Measurements from ENCODE around the gene HECW1. TPM values are rescaled to one million over a fixed set of nuclear protein-coding genes. Genes with fewer than 3 reads are reported as not detected.

The HECW1 gene
- total and polyA plus RNA-seq, 10 of the 15 experiments (the other 5 are each of a cell fraction or from before 2014, with no cell fraction given), result under 0.01 to 0.31 (median 0.04) TPM; not detected in 3

- TF ChIP-seq KDM1A (IDR thresholded peaks at IDR 0.05; ENCODE audit: borderline replicate concordance), result no peak
- TF ChIP-seq, protein P1, sequence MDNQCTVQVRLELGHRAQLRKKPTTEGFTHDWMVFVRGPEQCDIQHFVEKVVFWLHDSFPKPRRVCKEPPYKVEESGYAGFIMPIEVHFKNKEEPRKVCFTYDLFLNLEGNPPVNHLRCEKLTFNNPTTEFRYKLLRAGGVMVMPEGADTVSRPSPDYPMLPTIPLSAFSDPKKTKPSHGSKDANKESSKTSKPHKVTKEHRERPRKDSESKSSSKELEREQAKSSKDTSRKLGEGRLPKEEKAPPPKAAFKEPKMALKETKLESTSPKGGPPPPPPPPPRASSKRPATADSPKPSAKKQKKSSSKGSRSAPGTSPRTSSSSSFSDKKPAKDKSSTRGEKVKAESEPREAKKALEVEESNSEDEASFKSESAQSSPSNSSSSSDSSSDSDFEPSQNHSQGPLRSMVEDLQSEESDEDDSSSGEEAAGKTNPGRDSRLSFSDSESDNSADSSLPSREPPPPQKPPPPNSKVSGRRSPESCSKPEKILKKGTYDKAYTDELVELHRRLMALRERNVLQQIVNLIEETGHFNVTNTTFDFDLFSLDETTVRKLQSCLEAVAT (IDR thresholded peaks at IDR 0.05), result peak; percentile 46; the same call in 1 of the 2 replicates
- TF ChIP-seq, protein P2, sequence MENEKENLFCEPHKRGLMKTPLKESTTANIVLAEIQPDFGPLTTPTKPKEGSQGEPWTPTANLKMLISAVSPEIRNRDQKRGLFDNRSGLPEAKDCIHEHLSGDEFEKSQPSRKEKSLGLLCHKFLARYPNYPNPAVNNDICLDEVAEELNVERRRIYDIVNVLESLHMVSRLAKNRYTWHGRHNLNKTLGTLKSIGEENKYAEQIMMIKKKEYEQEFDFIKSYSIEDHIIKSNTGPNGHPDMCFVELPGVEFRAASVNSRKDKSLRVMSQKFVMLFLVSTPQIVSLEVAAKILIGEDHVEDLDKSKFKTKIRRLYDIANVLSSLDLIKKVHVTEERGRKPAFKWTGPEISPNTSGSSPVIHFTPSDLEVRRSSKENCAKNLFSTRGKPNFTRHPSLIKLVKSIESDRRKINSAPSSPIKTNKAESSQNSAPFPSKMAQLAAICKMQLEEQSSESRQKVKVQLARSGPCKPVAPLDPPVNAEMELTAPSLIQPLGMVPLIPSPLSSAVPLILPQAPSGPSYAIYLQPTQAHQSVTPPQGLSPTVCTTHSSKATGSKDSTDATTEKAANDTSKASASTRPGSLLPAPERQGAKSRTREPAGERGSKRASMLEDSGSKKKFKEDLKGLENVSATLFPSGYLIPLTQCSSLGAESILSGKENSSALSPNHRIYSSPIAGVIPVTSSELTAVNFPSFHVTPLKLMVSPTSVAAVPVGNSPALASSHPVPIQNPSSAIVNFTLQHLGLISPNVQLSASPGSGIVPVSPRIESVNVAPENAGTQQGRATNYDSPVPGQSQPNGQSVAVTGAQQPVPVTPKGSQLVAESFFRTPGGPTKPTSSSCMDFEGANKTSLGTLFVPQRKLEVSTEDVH (IDR thresholded peaks at IDR 0.05; ENCODE audit: low read depth, partially characterized antibody), result no peak
- TF ChIP-seq CBFB (IDR thresholded peaks at IDR 0.05; ENCODE audit: low read depth), result no peak
- TF ChIP-seq LARP7 (IDR thresholded peaks at IDR 0.05), result 0 out of 2 replicates have a peak, but pooled peaks have one; percentile 47
- TF ChIP-seq ZNF24 (IDR thresholded peaks at IDR 0.05), result no peak
- peak; percentile 32; the same call in 1 of the 2 replicates for TF ChIP-seq IKZF1 (conservative IDR thresholded peaks at IDR 0.05)
- peak; percentile 49; the same call in 1 of the 2 replicates for TF ChIP-seq POLR2AphosphoS5 (IDR thresholded peaks at IDR 0.05; ENCODE audit: low read length)
- TF ChIP-seq, protein P3, sequence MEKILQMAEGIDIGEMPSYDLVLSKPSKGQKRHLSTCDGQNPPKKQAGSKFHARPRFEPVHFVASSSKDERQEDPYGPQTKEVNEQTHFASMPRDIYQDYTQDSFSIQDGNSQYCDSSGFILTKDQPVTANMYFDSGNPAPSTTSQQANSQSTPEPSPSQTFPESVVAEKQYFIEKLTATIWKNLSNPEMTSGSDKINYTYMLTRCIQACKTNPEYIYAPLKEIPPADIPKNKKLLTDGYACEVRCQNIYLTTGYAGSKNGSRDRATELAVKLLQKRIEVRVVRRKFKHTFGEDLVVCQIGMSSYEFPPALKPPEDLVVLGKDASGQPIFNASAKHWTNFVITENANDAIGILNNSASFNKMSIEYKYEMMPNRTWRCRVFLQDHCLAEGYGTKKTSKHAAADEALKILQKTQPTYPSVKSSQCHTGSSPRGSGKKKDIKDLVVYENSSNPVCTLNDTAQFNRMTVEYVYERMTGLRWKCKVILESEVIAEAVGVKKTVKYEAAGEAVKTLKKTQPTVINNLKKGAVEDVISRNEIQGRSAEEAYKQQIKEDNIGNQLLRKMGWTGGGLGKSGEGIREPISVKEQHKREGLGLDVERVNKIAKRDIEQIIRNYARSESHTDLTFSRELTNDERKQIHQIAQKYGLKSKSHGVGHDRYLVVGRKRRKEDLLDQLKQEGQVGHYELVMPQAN (conservative IDR thresholded peaks at IDR 0.05), result no peak
- TF ChIP-seq, protein P4, sequence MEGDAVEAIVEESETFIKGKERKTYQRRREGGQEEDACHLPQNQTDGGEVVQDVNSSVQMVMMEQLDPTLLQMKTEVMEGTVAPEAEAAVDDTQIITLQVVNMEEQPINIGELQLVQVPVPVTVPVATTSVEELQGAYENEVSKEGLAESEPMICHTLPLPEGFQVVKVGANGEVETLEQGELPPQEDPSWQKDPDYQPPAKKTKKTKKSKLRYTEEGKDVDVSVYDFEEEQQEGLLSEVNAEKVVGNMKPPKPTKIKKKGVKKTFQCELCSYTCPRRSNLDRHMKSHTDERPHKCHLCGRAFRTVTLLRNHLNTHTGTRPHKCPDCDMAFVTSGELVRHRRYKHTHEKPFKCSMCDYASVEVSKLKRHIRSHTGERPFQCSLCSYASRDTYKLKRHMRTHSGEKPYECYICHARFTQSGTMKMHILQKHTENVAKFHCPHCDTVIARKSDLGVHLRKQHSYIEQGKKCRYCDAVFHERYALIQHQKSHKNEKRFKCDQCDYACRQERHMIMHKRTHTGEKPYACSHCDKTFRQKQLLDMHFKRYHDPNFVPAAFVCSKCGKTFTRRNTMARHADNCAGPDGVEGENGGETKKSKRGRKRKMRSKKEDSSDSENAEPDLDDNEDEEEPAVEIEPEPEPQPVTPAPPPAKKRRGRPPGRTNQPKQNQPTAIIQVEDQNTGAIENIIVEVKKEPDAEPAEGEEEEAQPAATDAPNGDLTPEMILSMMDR (IDR thresholded peaks at IDR 0.05 in 2 of 3, conservative IDR thresholded peaks at IDR 0.05 in 1 of 3; ENCODE audit: control insufficient read depth in 2 of 3, extremely low read depth in 1 of 3, insufficient read depth in 1 of 3, low read depth in 3 of 3, low read length in 3 of 3), result no peak
- 0 out of 4 replicates have a peak, but pooled peaks of 1 of the 2 experiments have one; percentile 31 for TF ChIP-seq IKZF2 (IDR thresholded peaks at IDR 0.05)
- POLR2A ChIA-PET, result interaction anchor here (0.6 to 9.8 kb wide), 5 partner anchors 13 to 254 kb away, joined by 3 to 138 read pairs (median 7); no protein-coding TSS in a partner anchor
- DNase-seq (ENCODE audit: low read depth, low spot score) (no peak), ATAC-seq (no peak), FAIRE-seq (no peak)
- H3K4me3 ChIP-seq, result peak overlapping the region; percentile 77
- no TSS peak for BruUV-seq (replicated peaks)
- SMC1A ChIA-PET (ENCODE audit: uncharacterized antibody, unreplicated experiment), result interaction anchor here (2.8 to 9.8 kb wide), 6 partner anchors 31 to 143 kb away, joined by 11 to 163 read pairs (median 96); partner anchors contain the start of gene COA1
- H4K20me1 ChIP-seq (ENCODE audit: control insufficient read depth, insufficient read depth), result no peaks in the 10 kb centered on the region
- no peaks in the 10 kb centered on the region; the same call in 2 of the 3 replicates for H3K9me3 ChIP-seq (replicated peaks; ENCODE audit: control insufficient read depth, insufficient read depth, low read length)
- H3K36me3 ChIP-seq (ENCODE audit: control insufficient read depth in 2 of 2, insufficient read depth in 2 of 2, low read length in 1 of 2), result no peaks in the 10 kb centered on the region; a peak in 1 of 4 replicates
- H3K4me2 ChIP-seq (ENCODE audit: control insufficient read depth, insufficient read depth), result peak overlapping the region; percentile 88
- peak overlapping the region; percentile 98 for H3K27ac ChIP-seq (ENCODE audit: control insufficient read depth, insufficient read depth)
- intact Hi-C loops (cut with micrococcal nuclease; ENCODE audit: unreplicated experiment), result loop anchor here (5.0 kb wide), 1 partner anchor 656 kb away; the partner anchor contains the start of genes MRPL32 and PSMA2
- peak overlapping the region; percentile 49 for H3K9ac ChIP-seq (ENCODE audit: control insufficient read depth, insufficient read depth, low read length)
- no peak overlapping the region for H2AFZ ChIP-seq (ENCODE audit: control insufficient read depth, low read depth, low read length)
- no peaks in the 10 kb centered on the region for H3K27me3 ChIP-seq (replicated peaks in 1 of 2; ENCODE audit: control insufficient read depth in 2 of 2, insufficient read depth in 2 of 2, low read length in 1 of 2)
- in situ Hi-C loops (cut with MboI), result loop anchor here (10.0 kb wide), 1 partner anchor 106 kb away; no protein-coding TSS in a partner anchor
- RAD21 ChIA-PET (ENCODE audit: unreplicated experiment), result interaction anchor here (0.6 to 12.2 kb wide), 10 partner anchors 12 to 246 kb away, joined by 3 to 516 read pairs (median 10); partner anchors contain the start of gene COA1
- peaks cover 29% of the 10 kb centered on the region for H3K4me1 ChIP-seq (ENCODE audit: control insufficient read depth, insufficient read depth, low read length)
- CTCF ChIA-PET, result interaction anchor here (1.0 to 12.5 kb wide), 9 partner anchors 10 to 251 kb away, joined by 3 to 183 read pairs (median 7); no protein-coding TSS in a partner anchor
- WGBS (ENCODE audit: insufficient coverage, insufficient replicate concordance, low lambda C conversion rate, missing lambda C conversion rate), result 9% methylated on average over 5 of the region's 5 CpGs
- H3K79me2 ChIP-seq (ENCODE audit: control insufficient read depth, insufficient read depth, low read length), result peaks cover 98% of the 10 kb centered on the region
These were observed 476.2 kb downstream of the HECW1 start for GRCh38 chr7:43588477-43589132.

Measured in GM12878 (cell line).